NOMO-1 treated with dmso at 0.1 percent for 144 hours (cell line): ENCODE data around the gene DNPH1.

Experiments
- DNase-seq: peaks from one replicate; lab custom pipeline; 2025; ENCODE audit not compliant: unreplicated experiment; lab: John Stamatoyannopoulos, UW

Gene DNPH1, protein sequence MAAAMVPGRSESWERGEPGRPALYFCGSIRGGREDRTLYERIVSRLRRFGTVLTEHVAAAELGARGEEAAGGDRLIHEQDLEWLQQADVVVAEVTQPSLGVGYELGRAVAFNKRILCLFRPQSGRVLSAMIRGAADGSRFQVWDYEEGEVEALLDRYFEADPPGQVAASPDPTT

DNA sequence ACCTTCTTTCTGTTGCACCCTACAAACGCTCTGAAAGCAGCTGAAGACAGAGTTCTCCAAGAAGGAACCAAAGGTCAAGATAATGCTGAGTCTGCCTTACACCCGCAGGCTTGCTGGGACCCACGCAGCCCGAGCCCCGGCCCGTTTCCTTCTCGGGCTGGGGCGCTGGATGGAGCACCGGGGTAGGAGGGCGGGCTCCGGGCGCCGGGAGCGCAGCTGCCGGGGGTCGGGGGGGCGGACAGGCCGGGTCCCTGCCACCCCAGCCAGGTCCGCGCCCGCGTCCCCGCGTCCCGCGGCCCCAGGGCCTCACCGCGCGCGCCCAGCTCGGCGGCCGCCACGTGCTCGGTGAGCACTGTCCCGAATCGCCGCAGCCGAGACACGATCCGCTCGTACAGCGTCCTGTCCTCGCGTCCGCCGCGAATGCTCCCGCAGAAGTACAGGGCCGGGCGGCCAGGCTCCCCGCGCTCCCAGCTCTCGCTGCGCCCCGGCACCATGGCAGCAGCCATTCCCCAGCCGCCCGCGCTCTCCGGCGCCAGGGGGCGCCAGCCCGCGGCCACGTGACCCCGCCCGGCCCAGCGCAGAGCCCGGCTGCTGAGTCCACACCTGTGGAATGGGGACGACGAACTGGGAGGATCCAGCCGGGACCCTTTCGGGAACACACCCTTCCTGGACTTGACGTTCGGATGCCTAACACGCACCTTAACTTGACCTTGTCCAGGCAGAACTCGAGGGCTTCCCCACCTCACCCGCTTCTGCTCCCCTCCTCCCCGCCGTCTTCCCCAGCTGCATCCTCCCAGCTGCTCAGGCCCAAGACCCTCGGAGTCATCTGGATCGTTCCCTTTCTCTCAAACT is at the start of gene DNPH1:
TSS of gene DNPH1 (minus strand) at position 531 of the 852 bp plus-strand sequence. CDS start at position 506, 25 bp downstream.
- DNase-seq: peak; percentile 34

DNA sequence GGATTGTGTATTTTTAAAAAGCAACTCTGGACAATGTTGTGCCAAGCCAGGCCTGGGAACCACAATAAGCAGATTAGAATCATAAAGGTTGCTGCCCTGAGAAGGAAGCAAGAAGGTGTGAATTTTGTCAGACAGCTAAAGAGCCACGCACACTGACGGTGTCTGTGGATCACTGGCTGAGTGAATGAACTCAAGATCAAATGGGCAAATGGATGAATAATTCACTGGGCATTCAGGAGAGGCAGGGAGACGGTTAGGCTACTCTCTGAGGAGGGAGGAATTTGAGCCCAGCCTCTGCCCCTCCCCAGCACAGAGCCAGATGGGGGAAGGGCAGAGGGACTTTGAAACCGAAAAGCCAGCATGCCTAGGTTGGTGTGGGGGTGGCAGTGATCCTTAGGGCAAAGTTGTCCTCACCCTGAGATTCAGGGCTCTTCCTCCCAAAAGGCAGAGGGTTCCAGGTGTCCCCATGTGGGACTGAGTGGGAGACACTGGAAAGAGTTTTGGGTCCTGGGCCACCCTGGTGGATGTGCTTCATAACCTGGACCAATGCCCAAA is 49.3 kb upstream of the DNPH1 start:
- DNase-seq: no peak

DNA sequence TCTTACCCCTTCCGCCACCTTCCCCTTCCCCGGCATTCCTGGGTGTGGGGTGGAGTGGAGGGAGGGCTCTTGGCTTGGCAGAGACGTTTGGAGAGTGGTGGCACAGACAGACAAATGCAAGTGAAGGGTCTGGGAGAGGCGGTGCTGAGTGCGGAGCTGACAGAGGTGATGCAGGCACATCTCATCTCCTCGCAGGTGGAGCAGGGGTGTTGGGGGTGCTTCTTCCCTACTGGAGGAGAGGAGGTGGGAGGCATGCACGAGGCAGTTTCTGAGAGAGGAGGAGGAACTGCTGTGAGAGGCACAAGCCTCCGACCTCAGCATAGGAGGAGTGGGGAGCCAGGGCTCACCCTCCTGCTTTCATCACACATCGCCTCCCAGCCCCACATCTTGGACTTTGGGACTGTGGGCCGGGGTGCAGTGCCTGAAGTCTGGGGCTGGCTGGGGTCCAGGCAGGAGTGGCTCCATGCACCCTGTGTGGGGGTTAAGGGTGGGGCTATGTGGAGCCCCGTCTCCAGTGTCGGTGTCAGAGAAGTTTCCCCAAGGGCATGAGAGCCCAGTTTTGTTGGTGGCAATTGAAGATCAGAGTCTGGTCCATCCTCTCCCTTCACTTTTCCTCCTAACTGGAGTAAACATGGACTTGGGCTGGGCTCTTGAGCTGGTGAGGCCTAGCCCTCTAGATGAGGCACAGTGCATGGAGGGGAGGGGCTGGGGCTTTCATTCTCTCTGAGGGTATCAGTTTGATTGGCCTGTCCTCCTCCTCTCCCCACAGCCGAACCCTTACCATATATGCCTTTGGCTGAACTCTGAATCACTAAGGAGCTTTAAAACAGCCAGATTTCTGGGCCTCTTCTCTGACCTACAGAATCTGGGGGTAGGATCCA is 48.6 kb upstream of the DNPH1 start:
- DNase-seq: no peak

DNA sequence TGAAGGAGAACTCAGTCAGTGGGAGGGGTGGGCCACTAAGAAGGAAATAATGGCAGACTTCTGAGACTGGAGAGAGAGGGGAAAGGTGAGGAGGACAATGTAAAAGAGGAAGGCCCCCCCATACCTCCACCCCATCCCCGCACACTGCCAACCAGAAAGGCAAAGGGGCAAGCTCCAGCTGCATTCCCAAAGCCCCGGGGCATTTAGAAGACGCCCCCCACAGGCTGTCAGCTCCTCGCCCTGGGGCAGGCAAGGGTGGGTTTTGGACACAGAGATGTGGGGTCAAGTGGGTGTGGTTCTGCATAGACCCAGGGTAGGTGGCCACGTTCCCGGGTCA is 48.0 kb upstream of the DNPH1 start:
- DNase-seq: no peak

DNA sequence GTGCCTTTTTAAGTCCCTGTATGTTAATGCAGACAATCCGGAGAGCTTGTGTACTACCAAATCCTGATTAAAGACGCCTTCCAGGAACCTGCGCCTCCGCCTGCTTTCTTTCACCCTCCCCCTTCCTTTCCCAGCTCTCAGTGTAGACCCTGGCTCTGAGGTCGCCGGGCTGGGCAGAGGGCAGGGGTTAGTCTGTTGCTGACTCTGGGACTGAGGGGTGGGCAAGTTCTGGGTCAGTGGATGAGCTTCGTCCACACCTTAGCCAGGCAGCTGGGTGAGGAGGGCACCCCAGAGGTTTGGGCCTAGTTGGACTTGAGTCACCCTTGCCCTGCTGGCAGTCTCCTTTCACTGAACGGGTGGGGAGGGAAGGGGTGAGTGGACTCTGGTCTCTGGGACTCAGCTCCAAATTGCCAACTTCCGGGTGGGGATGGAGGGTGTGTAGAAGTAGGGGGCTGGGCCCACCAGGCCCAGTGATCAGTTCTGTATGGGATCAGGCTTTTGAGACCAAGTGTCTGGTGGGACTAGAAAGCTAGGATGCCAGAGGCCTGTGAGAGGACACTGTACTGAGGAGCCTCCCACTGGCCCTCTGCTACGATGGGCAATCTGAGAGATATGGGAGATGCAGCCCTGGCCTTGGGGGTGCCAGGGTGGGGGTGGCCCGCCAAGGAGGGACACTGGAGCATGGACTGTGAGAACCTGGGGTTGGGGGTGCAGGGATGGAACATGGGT is 47.5 kb upstream of the DNPH1 start:
- no peak for DNase-seq

DNA sequence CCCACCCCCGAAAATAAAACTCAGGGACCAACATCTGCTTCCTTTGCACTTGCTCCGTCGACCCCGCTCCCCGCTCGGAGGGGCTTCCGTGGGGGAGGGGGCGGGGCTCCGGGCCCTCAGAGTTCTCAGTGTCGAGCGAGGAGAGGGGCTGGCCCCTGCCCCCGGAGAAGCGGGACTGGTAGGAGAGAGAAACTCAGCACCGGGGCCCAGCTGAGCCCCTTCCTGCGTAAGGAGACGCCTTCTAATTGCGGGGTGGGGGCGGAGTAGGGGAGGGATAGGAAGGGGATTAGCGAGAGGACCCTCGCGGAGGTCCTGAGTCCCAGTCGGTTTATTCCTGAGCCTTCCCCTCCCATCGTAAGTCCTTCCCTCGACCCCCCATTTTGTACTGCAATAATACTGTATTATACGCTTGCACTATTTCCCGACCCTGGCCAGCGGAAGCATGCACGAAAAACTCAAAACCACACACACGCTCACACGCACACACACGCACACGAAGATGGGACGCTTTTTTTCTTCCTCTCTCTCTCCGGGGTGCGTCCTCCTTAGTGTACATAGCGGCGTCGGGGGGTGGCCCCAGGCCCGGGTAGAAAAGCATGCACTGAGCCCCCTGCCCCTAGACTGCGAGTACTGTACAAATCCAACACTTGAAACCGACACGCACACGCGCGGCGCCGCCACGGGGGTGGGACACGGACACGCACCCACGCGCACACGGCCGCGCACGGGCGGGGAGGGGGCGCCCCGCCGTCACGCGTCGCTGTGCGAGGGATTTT is 46.7 kb upstream of the DNPH1 start:
- no peak for DNase-seq

DNA sequence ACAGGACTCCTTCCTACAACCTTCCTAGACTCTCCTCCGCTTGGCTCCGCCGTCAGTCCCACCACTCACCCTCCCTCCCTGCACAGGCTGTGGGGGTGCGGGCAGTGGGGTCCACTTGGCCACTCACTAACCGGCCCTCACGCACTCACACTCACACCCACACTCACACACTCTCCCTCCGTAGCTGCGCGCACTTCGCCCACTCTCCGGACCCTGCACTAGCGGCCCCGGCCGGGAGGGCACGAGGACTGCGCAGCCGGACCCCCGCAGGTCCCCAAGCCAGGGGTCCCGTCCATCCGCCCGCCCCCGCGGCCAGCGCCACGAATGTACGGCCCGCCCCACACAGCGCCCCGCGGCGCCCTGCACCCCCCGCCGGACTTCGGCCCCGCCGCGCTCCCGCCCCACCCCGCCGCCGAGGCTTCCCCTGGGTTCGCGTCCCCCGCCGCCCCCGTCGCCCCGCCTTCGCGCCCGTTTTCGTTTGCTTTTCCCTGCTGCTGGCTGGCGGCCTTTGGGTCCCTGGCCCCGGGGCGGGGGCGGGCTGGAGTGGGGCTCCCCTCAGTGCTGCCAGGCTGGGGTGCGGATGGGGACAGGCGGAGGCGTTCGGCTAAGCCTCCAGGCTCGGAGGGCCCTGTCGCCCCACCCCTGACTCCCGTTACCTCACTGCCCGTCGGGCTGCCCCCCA is 45.8 kb upstream of the DNPH1 start:
- DNase-seq: peak; percentile 3

DNA sequence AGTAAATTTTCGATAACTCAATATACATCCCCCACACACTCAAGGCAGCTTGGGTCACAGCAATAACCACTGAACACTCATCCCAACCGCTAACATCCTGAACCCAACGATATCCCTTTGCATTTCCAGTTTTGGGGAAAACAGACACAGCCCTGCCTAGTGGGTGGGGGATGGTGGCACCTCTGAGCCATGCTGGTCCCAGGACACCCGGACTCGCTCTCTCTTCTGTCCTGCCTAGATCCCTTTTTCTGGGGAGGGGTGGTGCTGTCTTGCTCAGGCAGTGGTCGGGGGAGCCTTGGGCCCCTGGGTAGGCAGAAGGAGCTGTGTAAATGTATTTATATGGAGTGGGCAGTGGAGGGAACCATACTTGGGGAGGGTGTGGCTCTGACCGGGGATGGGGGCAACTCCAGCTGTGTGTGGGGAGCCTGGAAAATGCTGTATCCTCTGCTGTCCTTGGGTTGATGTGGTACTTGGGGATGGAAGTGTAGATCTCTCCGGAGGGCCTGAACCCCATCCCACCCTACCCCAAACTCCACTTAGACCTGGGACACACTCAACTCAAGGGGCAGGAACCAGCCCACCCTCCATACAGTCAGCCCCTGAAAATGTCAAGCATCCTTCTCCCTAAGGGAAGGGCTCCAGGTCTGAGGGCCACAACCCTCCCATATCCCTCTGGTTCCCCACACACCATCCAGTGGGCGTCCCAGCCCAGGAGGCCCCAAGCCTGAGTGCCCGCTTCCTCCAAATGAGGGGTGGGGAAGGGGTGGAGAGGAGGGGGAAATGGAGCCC is 45.0 kb upstream of the DNPH1 start:
- DNase-seq: no peak

DNA sequence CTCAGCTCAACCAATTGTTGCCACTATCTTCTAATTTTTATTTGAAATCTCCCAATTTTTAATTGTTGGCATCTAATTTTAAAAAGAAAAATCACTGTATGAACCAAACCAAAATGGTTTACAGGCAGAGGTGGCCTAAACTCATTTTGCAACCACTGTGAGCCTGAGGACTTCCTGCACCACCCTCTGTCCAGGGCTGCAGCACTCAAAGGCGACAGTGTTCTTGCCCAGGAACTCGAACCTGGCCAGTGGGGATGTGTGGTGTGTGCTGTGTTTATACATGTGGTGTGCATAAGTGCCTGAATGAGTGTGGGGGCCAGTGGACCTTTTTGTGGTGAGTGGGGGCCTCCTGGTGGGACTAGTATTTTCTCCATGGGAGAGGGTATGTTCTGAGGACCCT is 44.4 kb upstream of the DNPH1 start:
- DNase-seq: no peak

DNA sequence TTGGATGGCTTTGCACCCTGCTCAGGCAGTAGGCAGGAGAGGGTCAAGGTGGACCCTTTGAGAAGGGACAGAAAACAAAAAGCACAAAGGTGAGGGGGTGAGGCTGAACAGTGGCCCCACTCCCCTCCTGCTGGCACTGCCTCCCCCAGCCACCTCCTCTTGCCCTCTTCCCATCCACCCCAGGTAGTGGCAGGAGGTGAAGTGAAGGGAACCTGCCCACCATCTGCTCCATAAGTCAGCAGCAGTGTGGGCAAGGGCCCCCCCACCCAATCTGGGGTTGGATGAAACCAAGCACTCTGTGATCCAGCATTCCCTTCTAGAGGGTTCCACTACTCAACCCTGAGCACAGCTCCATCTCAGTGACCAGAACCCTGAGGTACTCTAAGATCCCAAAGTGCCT is 42.7 kb upstream of the DNPH1 start:
- no peak for DNase-seq

DNA sequence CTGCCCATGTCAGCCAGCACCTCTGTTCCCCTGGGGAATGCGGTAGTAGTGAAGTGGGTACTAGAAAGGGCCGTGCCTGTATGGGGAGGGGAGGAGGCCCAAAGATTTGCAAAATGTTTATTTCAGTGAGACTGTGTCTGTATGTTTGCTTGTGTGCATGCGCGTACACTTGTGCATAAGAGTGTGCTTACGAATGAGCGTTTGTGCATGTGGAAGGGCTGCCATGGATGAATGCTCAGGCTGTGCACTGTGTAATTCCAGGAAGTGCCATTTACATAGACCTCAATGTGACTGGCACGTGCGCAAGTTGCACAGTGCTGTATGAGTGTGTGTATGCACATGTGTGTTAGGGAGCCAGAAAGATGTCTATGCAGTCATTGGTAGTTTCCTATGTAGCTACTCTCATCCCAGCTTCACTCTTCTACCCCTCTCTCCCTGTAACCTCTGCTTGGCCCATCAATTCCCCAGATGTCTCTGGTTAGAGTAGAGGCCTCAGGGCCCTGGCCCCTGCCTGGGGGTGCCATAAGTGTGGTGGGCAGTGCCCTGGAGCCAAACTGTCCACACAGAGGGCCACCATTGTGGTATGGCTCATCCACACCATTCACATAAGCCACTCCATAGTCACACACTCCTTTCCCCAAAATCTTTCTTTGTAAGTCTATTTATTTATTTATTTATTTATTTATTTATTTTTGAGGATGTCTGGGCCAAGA is 42.0 kb upstream of the DNPH1 start:
- DNase-seq: no peak

DNA sequence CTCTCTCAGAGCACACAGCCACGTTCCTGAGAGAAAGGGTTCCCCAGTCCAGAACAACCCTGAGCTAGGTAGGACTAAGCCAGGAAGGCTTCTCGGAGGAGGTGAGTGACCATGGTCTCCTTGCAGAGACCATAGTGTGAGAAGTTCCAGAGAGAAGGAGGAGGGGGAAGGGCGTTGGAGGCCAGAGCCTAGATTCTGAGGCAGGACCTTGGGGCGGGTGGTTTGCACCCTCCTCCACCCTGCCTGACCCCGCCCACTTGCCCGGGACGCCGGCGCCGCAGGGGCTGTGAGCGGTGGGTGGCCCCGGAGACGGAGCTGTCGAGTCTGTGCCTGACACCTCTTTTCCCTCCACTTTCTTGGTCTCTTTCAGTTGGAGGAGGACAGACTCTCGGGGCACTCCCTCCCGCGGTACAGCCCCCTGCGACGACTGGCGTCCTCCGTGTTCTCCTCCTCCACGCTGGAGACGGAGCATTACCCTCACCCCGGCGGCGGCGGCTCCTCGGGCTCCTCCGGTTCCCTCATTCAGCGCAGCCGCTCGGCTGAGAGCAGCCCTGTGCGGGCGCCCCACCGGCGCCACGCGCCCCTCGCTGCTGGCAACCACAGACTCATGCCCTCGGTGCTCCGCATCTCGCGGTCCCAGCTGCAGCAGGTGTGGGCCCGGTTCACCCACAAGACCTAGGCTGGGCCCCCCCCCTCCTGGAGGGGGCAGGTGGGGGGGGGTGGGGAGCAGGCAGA is 40.2 kb upstream of the DNPH1 start:
- DNase-seq: no peak

DNA sequence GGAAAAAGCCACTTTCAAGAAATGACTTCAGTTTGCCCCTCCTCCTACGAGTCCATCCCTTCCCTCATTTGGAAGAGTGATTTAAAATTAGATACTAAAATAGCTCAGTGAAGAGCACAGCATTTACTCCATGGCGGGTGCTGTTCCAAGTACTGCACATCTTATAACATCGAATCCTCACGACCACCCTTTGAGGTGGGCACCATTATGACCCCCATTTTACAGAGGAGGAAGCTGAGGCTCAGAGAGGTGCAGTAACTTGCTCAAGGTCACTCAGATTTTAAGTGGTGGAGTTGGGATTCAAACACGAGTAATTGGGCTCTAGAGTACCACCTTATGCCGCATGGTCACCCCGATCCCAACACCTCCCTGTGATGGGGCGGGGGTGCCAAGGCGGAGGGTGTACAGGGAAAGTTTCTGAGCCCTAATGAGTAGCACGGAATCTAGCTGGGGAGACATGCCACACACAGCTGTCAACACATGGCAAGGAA is 39.5 kb upstream of the DNPH1 start:
- no peak for DNase-seq

DNA sequence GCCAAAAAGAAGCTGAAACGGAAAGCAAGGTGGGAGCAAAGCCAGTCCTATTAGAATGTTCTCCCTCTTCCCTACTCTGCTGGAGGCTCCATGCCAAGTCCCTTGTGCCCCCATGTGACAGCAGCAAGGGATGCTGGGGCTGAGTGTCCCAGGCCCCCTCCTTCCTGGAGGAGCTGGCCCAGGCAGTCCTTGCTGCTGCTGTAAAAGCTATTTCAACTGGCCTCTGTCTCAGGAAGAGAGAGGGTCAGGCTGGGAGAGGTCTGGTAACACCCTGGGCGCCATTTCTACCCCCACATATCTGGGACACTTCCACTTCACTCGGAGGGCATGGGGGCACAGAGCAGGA is 39.0 kb upstream of the DNPH1 start:
- DNase-seq: no peak

DNA sequence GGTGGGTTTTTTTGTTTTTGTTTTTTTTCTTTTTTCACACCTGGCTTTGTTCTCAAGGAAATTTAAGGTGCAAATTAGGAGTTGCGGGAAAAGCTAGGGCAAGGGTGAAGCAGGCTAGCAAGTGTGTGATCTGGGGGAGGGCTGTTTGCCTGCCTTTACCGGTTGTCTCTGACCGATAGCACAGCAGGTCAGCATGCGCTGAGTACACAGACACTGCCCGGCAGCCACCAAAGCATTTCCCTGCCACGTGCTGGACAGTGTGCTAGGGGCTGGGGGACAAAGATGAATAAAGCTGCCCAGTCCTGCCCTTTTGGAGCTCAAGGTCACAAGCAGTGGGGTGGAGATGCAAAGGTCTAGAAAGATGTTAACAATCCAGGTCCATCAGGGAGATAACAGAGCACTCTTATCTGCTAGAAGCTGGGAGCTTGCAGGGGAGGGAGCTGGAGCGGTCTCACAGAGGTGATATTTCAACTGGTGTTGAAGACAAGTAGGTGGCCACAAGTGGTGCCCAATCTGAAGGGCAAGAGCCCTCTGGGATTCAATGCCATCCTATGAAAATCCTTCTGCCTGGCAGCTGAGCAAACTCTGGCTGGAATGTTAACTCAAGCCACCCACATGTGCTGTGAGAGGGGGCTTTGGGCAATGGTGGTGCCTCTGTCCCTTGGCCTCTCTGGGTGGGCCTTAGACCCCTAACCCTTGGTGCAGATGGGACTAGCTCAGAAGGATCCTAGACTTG is 38.5 kb upstream of the DNPH1 start:
- no peak for DNase-seq

DNA sequence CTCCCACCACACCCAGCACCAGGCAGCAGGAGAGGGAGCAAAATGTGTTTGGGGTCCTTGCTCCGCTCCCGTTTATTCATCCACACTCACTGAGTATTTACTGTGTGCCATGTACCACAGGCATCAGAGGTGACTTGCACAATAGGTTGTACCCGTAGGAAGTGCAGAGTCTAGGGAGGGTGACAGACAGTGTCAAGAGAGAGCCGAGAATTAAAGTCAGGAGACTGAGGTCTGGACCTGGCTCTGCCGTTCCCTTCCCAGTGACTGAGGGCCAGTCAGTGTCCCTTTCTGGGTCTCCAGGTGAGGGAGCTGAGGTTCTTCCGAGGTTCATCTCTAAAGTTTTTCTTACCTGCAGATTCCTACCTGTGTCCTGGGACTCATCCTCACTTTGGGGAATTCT is 36.3 kb upstream of the DNPH1 start:
- no peak for DNase-seq
